Suprapubic skin (tissue), 4 donors: ENCODE data around the gene ACOX1. TPM values are rescaled to one million over a fixed set of nuclear protein-coding genes. Genes with fewer than 3 reads are reported as not detected.

Source experiments
- DNase-seq, 2 donors: peaks; one replicate each; pipeline ENCODE4 v3.0.0-alpha.2; 2019; ENCODE audit warnings: low spot score in 2 of 2
- H3K27ac ChIP-seq: fragments of 200-600 bp; sonication (generic); one replicate; pipeline ENCODE4 v1.5.1; 2019
- H3K27me3 ChIP-seq: fragments of 200-600 bp; sonication (generic); one replicate; pipeline ENCODE4 v1.5.1; 2019
- H3K36me3 ChIP-seq: fragments of 200-600 bp; sonication (generic); one replicate; pipeline ENCODE4 v1.5.1; 2019
- H3K4me1 ChIP-seq: fragments of 200-600 bp; sonication (generic); one replicate; pipeline ENCODE4 v1.5.1; 2019
- H3K4me3 ChIP-seq: fragments of 200-600 bp; sonication (generic); one replicate; pipeline ENCODE4 v1.5.1; 2019; ENCODE audit warnings: mild to moderate bottlenecking
- H3K9me3 ChIP-seq: fragments of 200-600 bp; sonication (generic); one replicate; pipeline ENCODE4 v1.5.1; 2019
- EP300 ChIP-seq: sonication (generic); formaldehyde crosslinking; IDR thresholded peaks from one replicate; pipeline ENCODE4 v1.6.1; 2017; ENCODE audit warnings: antibody characterized with exemption
- POLR2A ChIP-seq, 2 donors: fragments of 450-650 bp; IDR thresholded peaks; one replicate each; pipeline ENCODE4 v1.6.1; 2017; ENCODE audit warnings: antibody characterized with exemption in 2 of 2, mild to moderate bottlenecking in 2 of 2, moderate library complexity in 2 of 2
- POLR2AphosphoS5 ChIP-seq, 3 donors: sonication (generic); formaldehyde crosslinking; IDR thresholded peaks; one replicate each; pipeline ENCODE4 v1.6.1; 2017; ENCODE audit warnings: antibody characterized with exemption in 3 of 3
- WGBS: methylation state at CpG from one replicate; pipeline ENCODE4 v1.1.5; 2018; 5-methylcytosine and 5-hydroxymethylcytosine counted together
- total RNA-seq, 4 donors: library from RNA; depleted of rRNA; stranded (reverse); fragments of >200 nt; gene quantifications; one replicate each; pipeline ENCODE4 v1.1.0, GENCODE V29; 2016
- TF ChIP-seq, protein P1 (sequence below), 2 donors: fragments of 200-600 bp in 1 of 2; fragments of 450-650 bp in 1 of 2; sonication (generic) in 1 of 2; IDR thresholded peaks; one replicate each; pipeline ENCODE4 v1.5.1; 2016 to 2019; ENCODE audit warnings: antibody characterized with exemption in 2 of 2, mild to moderate bottlenecking in 1 of 2, moderate library complexity in 1 of 2

Gene ACOX1
- total RNA-seq, 4 donors from 2014 or later: 59.6 to 89.7 (median 71.5) TPM

- 74% methylated on average over 8 of the region's 8 CpGs for WGBS
- no peak for DNase-seq
- H3K4me3 ChIP-seq: no peak overlapping the region
- peak overlapping the region; percentile 11 for H3K27ac ChIP-seq
- H3K27me3 ChIP-seq: no peaks in the 10 kb centered on the region
- H3K4me1 ChIP-seq: peaks cover 17% of the 10 kb centered on the region
- peaks cover 52% of the 10 kb centered on the region for H3K36me3 ChIP-seq
- no peak for TF ChIP-seq EP300
- TF ChIP-seq, protein P1, sequence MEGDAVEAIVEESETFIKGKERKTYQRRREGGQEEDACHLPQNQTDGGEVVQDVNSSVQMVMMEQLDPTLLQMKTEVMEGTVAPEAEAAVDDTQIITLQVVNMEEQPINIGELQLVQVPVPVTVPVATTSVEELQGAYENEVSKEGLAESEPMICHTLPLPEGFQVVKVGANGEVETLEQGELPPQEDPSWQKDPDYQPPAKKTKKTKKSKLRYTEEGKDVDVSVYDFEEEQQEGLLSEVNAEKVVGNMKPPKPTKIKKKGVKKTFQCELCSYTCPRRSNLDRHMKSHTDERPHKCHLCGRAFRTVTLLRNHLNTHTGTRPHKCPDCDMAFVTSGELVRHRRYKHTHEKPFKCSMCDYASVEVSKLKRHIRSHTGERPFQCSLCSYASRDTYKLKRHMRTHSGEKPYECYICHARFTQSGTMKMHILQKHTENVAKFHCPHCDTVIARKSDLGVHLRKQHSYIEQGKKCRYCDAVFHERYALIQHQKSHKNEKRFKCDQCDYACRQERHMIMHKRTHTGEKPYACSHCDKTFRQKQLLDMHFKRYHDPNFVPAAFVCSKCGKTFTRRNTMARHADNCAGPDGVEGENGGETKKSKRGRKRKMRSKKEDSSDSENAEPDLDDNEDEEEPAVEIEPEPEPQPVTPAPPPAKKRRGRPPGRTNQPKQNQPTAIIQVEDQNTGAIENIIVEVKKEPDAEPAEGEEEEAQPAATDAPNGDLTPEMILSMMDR (IDR thresholded peaks at IDR 0.05): no peak
- no peak for TF ChIP-seq POLR2AphosphoS5 (IDR thresholded peaks at IDR 0.05)
- TF ChIP-seq POLR2A (IDR thresholded peaks at IDR 0.05): no peak
- no peaks in the 10 kb centered on the region for H3K9me3 ChIP-seq
Observed at GRCh38 chr17:76004750-76005262, 25.8 kb upstream of the ACOX1 start.

GRCh38 chr17:76003915-76004314 lies 24.9 kb upstream of the ACOX1 start:
- H3K4me1 ChIP-seq: peaks cover 21% of the 10 kb centered on the region
- H3K9me3 ChIP-seq: no peaks in the 10 kb centered on the region
- H3K27ac ChIP-seq: no peak overlapping the region
- no peaks in the 10 kb centered on the region for H3K27me3 ChIP-seq
- TF ChIP-seq POLR2AphosphoS5 (IDR thresholded peaks at IDR 0.05) (no peak), EP300 (no peak), POLR2A (IDR thresholded peaks at IDR 0.05) (no peak)
- TF ChIP-seq, protein P1 (IDR thresholded peaks at IDR 0.05): no peak
- no peak overlapping the region for H3K4me3 ChIP-seq
- no peak for DNase-seq
- 69% methylated on average over 6 of the region's 6 CpGs for WGBS
- peaks cover 43% of the 10 kb centered on the region for H3K36me3 ChIP-seq

DNA sequence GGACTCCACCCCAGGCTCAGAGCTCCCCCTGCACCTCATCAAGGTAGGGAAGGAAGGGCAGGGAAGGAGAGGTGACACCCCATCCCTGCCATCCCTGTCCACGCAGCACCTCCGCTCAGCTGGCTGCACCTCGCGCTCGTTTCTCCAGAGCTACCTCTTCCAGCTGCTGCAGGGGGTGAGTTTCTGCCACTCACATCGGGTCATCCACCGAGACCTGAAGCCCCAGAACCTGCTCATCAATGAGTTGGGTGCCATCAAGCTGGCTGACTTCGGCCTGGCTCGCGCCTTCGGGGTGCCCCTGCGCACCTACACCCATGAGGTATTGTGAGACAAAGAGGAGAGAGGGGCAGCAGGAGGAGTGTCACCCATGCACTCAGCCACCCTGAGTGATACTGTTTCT lies 23.1 kb upstream of the ACOX1 start:
- H3K4me3 ChIP-seq: no peak overlapping the region
- TF ChIP-seq, protein P1 (IDR thresholded peaks at IDR 0.05): no peak
- TF ChIP-seq EP300: no peak
- no peak for TF ChIP-seq POLR2AphosphoS5 (IDR thresholded peaks at IDR 0.05)
- no peak for TF ChIP-seq POLR2A (IDR thresholded peaks at IDR 0.05)
- DNase-seq: no peak
- no peaks in the 10 kb centered on the region for H3K9me3 ChIP-seq
- no peaks in the 10 kb centered on the region for H3K27me3 ChIP-seq
- H3K36me3 ChIP-seq: peaks cover 29% of the 10 kb centered on the region
- no peak overlapping the region for H3K27ac ChIP-seq
- 95% methylated on average over 10 of the region's 12 CpGs for WGBS
- peaks cover 35% of the 10 kb centered on the region for H3K4me1 ChIP-seq

GRCh38 chr17:76000755-76001521 lies 22.0 kb upstream of the ACOX1 start, which contains the start of gene CDK3:
Gene CDK3, plus strand, starts transcription at chr17:76000855. Its CDS starts 571 bp downstream, at chr17:76001426.
- Histone ChIP-seq H3K36me3 (peaks cover 24% of the 10 kb centered on the region), H3K9me3 (no peaks in the 10 kb centered on the region), H3K4me3 (no peak within 1 kb of the TSS), H3K27me3 (no peaks in the 10 kb centered on the region), H3K27ac (peak within 1 kb of the TSS; percentile 49), H3K4me1 (peaks cover 45% of the 10 kb centered on the region)
- TF ChIP-seq POLR2AphosphoS5 (IDR thresholded peaks at IDR 0.05): no peak
- no peak for TF ChIP-seq POLR2A (IDR thresholded peaks at IDR 0.05)
- TF ChIP-seq EP300: no peak
- TF ChIP-seq, protein P1 (IDR thresholded peaks at IDR 0.05): no peak
- WGBS: 70% methylated on average over 11 of the region's 21 CpGs
- no peak for DNase-seq

DNA sequence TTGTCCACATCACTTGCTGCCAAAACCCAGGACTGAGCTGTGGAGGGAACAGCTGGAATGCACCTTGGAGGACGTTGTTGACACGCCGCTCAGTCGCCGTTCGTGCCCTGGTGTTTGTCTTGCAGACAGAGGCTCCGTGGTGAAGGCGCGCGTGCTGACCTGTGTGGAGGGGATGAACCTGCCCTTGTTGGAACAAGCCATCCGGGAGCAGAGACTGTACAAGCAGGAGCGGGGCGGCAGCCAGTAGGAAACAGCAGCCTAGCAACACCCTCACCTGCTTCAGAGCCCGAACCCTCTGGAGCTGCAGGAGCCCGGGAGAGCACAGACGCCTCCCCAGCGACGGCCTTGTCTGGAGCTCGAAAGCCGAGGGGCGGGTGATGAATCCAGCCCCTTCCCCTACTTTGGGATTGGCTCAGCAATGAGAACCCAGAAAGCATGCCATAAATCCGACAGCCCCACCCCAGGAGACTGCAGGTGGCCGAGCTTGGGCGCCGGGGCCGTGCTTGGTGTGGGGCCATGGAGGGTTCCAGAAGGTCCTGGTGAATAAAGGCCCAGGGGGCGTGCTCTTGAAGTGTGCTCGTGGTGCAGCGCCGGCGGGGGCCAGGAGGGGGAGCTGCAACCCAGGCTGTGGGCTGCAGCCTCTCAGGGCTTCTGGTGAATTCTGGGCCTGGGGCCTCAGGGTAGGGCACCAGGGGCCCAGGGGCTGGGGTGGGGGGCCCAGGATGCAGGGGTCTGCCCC lies 21.2 kb upstream of the ACOX1 start:
- Histone ChIP-seq H3K4me3 (no peak overlapping the region), H3K27me3 (no peaks in the 10 kb centered on the region), H3K27ac (peak overlapping the region; percentile 49), H3K9me3 (no peaks in the 10 kb centered on the region), H3K4me1 (peaks cover 45% of the 10 kb centered on the region), H3K36me3 (peaks cover 22% of the 10 kb centered on the region)
- WGBS: 54% methylated on average over 18 of the region's 31 CpGs
- TF ChIP-seq, protein P1 (IDR thresholded peaks at IDR 0.05): peak in 1 of 2 donors; percentile 92
- no peak for TF ChIP-seq POLR2A (IDR thresholded peaks at IDR 0.05)
- DNase-seq: no peak
